GM18498 (cell line): ENCODE data around the gene NGF.

Experiments used
- ATAC-seq: cut with Tn5 transposase; IDR thresholded peaks from one replicate; pipeline ENCODE4 v1.9.1; 2021; ENCODE audit warnings: mild to moderate bottlenecking, moderate library complexity; ENCODE audit not compliant: unreplicated experiment

Gene NGF

GRCh38 chr1:115240297-115240696 is 97.8 kb downstream of the NGF start:
- no peak for ATAC-seq

DNA sequence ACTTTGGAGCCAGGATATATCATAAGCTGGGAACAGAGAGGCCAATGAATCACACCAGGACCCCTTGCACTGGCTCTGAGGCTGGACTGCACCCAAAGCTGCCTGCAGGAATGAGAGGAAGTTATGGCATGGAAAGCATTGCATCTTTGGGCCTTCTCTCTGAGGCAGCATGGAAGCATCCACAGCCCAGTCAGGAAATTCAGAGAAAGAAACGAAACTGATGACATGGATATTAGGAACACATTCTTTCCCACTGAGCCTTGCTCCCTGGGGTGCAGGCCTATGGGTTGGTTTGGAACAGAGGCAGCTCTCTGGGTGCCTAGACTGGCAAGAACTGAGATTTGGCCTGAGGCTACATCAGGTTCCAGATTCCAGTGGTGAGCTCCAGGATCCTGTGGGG is 98.6 kb downstream of the NGF start:
- ATAC-seq, result no peak

- ATAC-seq, result no peak
Observed at GRCh38 chr1:115239148-115239422, 99.0 kb downstream of the NGF start.

GRCh38 chr1:115238336-115239147 is 99.5 kb downstream of the NGF start:
- ATAC-seq, result no peak

- no peak for ATAC-seq
Observed at GRCh38 chr1:115237507-115237906, 100.5 kb downstream of the NGF start.

DNA sequence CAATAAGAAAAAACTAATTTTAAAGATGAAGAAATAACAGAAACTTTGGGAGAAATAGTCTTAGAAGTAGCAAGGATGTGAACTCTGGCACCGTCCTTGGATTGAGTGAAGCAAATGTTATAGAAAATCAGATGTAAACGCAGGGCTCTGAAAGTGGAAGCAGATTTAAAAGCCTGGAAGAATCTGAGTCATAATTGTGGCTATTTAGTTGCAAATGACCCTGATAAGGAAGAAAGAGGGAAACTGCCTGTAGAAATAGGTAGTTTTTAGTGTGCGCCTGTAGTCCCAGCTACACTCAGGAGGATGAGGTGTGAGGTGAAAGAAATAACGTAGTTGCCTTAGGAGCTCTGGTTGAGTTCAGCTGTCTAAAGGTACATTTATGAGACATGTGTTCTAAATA is 101.0 kb downstream of the NGF start:
- ATAC-seq, result no peak
